HS-5 (cell line): ENCODE measurements around the gene ELAVL1.
"Not testable (repeated sequence)": the region's sequence is repeated elsewhere in the genome, so short reads cannot be mapped to it uniquely, and the experiment has no call there.

Source experiments
- DNase-seq: peaks from one replicate; pipeline ENCODE4 v3.0.0-alpha.2; 2012; ENCODE audit warnings: low read depth

The ELAVL1 gene

DNA sequence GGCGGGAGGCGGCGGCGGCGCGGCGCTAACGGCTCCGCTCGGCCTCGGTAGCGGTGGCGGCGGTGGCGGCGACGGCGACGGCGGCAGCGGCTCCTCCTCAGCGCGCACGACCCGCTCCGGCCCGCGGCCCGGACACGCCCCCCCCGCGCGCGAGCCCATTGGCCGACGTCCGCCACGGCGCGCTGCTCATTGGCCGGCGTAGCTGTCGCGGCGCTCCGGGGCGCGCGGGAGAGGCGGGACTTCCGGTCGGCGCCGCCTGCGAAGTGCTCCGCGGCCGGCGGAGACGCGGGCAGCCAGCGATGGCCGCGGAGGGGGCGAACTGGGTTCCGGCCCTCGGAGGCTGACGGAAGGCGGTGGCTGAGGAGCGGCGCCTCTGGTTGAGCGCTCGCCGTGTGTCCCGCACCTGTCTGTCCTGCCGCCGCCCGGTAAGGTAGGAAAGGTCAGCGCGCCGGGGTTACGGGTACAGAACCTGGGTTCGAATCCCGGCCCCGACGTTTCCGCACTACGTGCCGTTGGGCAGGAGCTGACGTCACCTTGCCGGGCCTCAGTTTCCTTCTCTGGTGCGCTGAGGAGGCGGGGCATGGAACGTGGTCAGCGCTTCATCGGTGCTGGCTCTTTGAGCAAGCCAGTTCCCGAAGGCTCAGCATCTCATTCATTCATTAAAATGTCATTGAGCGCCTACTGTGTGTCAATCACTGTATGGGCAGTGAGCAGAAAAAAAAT is at the start of gene ELAVL1:
TSS of gene ELAVL1 (minus strand) at position 108 of the 723 bp plus-strand sequence. CDS start 13,826 bp downstream, outside the sequence.
- peak; percentile 40 for DNase-seq

DNA sequence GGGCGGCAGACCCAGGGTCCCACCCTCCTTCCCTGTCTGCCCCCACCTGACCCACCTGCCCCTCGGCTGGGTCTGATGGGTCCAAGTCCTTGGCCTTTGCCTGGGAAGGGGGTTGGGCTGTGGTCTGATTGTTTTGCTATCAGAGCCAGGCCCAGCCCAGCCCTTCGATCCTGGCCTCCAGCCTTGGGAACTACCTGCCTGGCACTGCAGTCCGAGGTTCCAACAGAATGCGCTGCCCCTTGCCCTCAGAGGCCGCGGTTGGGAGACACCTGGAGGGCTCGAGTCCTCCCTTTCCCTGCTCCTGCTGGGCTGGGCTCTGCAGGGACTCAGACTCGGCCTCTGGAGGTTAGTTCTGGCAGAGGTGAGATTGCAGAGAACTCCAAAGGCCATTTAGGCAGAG is 48.7 kb upstream of the ELAVL1 start:
- DNase-seq = no peak

DNA sequence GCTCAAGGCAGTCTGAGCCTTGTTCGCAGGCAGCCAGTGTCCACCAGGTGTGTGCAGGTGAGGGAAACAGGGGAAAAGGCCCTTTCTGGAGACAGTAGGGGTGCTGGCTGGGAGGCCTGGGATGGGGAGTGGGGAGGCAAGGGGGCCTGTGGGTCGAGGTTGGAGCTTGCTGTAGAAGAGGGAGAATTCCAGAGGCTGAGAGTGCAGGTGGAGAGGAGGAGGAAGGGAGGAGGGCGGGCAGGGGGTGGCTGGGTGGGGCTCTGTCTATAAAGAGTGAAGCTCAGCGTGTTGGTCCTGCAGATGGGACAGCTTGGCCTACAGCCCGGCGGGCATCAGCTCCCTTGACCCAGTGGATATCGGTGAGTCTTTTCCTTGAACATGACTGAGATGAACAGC is 47.0 kb upstream of the ELAVL1 start, which contains the start of gene CCL25:
TSS of gene CCL25 (plus strand) at position 297 of the 396 bp plus-strand sequence. CDS start 290 bp downstream, outside the sequence.
- no peak for DNase-seq

DNA sequence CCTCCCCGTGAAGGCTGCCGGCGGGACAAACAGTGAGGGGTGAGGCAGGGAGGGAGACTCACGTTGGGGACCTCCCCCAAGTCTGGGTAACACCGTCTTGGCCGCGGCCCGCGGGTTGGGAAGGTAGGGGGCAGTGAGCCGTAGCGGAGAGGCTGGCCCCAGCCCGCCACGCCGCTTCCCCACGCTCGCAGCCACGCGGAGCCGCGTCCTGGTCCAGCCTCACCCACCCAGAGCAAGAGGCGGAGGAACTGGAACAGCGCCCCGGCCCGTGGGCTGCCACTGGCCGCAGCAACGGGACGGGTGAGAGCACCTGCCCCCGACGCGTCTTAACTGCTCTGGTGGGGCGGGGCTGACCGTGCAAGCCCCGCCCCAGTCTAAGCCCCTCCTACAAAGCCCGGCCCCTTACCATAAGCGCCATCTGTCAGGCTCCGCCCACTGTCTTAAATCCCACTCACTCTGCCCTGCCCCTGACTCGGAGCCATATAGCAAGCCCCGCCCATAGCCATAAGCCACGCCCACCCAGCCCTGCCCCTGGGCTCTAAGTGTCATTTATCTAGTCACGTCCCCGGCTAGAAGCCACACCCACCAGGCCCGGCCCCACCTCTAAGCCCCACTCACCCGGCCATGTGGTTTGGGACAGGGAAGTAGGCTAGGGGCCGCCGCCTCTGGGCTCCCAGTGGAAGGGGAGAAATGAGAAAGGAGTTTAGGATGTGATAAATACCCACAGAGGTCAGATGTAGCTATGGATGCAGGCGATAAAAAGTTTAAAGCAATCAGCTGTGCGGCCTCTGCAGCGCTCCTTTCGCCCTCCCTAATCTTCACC is 45.0 kb upstream of the ELAVL1 start:
- no peak for DNase-seq

DNA sequence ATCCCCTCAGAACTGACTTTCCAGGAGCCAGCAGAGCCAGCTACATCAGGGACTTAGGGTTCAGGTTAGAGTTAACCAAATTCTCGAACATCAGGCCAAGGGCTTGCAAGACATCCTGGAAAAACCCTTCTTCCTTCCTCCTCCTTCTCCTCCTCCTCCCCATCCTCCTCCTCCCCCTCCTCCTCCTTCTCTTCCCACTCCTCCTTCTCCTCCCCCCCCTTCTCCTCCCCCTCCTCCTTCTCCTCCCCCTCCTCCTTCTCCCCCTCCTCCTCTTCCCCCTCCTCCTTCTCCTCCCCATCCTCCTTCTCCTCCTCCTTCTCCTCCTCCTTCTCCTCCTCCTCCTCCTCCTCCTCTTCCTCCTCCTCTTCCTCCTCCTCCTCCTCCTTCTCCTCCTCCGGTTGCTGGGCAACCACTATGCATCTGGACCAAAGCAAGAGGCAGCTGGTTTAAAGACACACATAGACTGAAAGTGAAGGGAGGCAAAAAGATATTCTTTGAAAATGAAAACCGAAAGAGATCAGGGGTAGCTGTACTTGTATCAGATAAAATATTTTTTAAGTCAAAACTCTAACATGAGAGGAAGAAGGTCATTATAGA is 41.2 kb upstream of the ELAVL1 start:
- DNase-seq = no peak

DNA sequence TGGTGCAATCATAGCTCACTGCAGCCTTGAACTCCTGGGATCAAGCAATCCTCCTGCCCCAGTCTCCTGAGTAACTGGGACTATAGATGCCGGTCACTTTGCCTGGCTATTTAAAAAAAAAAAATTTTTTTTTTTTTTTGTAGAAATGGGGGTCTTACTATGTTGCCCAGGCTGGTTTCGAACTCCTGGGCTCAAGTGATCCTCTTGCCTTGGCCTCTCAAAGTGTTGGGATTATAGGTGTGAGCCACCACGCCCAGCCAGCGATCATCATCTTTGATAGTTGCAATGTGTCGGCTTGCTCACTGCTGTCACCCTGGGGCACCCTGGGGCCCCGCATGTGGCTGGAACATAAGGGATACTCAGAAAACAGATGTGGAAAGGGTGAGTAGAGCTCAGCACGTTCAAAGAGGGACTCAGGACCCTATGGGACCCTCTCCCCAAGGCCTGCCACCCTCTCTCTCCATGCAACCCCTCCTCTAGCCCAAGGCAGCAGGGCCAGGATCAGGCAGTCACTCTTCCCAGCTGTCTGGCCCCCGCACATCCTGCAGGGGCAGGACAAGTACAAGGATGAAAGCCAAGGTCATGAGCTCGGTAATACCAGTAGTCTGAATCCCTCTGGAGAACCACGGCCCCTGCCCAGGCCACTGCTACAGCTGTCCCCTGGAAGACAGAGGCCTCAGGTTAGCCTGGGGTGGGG is 40.6 kb upstream of the ELAVL1 start:
- no peak for DNase-seq

DNA sequence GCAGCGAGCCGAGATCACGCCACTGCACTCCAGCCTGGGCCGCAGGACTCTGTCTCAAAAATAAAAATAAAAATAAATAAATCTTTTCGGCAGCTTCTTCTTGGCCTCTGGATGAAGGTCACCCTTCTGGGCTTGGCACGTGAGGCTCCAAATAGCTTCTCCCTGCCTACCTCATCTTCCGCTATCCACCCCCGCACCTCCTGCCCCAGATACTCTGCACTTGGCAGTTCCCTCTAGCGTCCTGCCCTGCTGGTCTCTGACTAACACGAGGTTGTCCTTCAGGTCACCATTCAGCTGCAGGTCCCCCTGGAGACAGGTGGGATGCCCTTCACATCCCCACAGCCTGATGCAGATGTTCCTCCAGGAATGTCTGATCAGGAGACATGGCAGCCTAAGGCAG is 38.6 kb upstream of the ELAVL1 start:
- no peak for DNase-seq

DNA sequence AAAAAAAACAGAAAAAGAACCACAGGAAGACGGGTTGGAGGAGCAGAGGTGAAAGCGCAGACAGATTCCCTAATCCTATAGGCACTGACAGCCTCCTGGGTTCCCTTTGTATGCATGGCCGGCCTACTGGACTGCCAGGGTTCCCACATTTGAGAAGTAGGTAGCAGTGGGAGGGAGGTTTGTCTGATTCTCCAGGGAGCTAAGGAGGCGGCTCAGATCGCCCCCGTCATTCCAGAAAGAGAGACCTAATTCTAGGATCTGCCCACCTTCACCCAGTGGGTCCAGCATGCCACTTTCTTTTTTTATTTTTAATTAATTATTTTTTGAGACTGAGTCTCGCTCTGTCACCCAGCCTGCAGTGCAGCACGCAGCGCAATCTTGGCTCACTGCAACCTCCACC is 37.5 kb upstream of the ELAVL1 start:
- no peak for DNase-seq

DNA sequence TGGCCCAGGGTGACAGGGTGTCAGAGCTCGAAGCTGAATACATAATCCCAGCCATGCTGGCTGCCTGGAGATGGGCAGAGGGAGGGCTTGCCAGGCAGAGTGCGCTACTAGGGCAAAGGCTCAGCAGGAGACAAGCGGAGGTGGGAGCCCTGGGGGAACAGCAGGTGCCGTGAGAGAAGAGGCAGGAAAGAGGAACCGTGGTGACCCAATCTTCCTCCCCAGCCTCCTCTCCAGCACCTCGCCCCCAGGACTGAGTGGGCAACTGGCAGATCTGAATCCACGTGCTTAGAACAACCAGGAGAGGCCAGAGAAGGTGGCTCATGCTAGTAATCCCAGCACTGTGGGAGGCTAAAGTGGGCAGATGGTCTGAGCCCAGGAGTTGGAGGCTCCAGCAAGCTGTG is 36.1 kb upstream of the ELAVL1 start:
- no peak for DNase-seq

DNA sequence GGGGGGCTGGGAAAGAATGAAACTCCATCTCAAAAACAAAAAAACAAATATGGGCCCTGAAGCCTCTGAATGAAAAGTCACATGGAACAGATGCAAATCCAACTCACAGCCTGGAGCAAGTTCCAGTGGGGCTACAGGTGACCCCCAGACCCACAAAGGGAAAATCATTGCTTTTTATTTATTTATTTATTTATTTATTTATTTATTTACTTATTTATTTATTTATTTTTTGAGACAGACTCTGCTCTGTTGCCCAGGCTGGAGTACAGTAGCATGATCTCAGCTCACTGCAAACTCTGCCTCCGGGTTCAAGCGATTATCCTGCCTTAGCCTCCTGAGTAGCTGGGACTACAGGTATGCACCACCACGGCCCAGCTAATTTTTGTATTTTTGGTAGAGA is 33.8 kb upstream of the ELAVL1 start:
- DNase-seq = no peak

DNA sequence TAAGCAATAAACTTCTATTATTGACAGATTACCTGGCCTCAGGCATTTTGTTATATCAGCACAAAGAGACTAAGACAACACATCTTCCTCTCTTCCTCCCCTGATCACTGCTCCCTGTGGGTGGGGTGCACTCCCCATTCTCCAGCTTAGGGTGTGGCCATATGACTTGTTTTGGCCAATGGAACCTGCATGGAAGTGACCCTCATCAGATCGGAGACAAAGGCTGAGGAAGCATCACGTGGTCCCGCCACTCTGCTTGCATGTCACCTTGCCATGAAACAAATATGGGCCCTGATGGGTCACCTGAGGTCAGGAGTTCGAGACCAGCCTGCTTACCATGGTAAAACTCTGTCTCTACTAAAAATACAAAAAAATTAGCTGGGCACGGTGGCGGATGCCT is 33.4 kb upstream of the ELAVL1 start:
- DNase-seq = no peak

DNA sequence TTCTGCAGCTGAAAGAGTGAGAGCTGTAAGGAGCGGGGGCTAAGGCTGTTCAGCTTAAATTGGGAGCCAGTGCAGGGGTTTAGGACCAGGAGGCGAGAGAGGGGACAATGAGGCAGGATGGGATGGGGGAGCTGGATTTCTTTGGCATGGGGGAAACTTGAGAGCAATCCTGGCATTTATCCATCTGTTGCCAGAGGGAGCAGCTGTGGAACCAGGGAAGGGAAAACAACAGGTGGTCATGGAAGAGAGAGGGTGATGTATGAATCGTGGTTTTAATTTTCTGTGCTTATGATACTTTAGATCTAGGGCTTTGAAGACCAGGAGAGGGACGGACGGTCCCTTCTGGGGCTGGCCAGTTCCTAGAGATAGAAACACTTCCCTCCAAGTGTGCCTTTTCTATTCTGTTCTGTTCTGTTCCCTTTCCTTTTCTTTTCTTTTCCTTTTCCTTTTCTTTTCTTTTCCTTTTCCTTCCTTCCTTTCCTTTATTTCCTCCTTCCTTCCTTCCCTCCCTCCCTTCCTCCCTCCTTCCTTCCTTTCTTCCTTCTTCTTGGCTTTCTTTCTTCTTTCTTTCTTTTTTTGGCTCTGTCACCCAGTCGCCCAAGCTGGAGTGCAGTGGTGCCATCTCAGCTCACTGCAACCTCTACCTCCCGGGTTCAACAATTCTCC is 31.1 kb upstream of the ELAVL1 start:
- DNase-seq = no peak

DNA sequence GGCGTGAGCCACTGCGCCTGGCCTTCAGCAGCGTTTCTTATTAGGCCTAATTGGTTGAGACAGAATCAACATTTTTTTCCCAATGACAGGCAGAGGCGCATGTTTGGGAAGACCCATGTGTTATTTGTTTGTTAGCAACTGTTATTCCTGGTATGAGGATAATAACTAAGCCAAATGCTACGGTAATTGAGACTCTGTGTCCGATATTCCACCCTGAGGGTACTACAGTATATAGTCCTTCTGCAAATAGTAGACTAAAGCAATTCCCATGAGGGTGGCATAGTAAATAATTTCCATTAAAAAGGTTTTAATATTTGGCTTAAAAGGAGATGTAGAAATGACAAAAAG is 28.7 kb upstream of the ELAVL1 start:
- DNase-seq = no peak

DNA sequence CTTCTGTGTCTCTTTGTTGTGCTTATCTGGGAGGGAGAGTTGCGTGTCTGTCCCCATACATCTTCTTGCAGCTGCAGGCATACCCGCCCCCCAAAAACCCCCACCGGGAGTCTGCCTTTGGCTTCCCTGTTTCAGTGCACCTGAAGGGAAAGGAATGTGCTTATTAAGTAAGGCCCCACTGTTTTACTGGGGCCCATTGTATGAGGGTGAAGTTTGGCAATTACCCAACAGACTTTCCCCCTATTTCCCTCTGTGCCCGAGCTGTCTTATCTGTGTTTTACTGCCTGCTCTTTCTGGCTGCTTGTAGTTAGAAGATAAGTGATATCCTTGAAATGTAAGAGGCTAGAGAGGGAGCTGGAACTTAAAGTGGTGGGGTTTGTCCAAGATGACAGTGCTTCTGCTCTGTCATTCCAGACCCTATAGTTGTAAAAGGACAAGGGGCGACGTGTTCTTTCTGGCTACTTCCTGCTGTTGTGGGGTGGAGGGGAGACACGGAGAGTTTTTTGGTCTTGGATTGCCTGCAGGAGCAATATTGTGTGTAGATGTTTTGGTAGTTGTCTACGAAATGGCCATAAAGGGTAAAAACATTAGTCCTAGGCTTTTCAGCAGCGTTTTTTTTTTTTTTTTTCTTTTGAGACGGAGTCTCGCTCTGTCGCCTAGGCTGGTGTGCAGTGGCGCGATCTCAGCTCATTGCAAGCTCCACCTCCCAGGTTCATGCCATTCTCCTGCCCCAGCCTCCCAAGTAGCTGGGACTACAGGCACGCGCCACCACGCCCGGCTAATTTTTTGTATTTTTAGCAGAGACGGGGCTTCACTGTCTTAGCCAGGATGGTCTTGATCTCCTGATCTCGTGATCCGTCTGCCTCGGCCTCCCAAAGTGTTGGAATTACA is 28.1 kb upstream of the ELAVL1 start:
- DNase-seq = not testable (repeated sequence)

DNA sequence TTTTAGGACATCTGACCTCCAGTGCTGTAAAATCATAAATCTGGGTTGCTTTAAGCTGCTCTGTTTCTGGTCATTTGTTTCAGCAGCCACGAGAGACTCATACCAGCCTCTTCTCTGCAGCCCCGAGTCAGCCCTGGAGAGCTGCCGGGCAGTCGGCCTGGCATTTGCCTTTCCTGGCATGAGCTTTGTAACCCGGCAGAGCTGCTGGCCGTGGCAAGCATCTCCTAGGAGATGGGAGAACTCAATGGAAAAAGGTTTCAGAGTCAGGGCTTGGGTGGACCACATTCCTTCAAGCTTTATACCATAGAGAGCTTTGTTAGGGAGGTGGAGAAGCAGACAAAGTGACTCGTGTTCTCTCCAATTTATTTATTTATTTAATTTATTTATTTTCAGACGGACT is 25.5 kb upstream of the ELAVL1 start:
- DNase-seq = no peak

DNA sequence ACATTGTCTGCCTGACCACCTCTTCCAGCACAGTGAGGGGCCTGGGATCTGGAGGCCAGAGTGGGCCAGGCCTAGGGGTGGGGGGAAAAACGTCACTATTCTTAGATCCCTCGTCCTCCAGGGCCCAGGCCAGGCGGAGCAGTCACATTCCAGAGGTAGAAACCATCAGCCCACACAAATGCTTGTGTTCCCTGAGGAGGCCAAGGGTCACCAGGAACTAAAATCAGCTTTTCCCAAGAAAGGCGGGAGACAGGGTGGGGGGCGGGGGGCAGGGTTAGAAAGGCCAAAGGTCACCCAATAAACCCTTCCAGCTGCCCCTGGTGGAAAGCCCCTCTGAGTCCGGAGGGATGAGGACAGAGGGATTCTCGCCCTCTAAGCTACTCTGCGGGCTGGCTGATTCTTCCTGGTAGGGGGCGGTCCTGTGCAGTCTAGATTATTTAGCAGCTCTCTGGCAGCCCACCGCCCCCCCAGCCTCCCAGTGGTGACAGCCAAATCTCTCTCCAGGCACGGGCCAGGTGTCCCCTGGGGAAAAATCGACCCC is 23.6 kb upstream of the ELAVL1 start:
- no peak for DNase-seq

DNA sequence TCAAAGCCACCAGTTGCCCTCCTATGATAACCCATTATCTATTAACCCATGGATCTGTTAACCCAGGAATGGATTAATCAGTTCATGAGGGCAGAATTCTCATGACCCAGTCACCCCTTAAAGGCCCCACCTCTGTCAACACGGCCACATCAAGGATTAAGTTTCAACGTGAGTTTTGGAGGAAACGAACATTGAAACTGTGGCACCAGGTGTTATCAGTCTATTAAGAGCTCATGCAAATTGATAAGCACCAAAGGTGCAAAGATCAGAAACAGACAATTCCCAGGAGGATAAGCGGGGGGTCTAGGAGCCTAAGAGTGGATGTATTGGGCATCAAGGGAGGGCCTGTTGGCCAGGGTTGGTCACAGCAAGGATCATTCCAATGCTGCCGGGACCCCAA is 19.9 kb upstream of the ELAVL1 start:
- no peak for DNase-seq

DNA sequence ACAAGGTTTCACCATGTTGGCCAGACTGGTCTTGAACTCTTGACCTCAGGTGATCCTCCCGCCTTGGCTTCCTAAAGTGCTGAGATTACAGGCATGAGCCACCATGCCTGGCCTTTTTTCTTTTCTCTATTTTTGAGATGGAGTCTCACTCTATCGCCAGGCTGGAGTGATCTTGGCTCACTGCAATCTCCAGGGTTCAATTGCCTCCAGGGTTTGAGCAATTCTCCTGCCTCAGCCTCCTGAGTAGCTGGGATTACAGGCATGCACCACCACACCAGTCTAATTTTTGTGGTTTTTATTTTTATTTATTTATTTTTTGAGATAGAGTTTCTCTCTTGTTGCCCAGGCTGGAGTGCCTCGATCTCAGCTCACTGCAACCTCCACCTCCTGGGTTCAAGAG is 18.8 kb upstream of the ELAVL1 start:
- DNase-seq = not testable (repeated sequence)

DNA sequence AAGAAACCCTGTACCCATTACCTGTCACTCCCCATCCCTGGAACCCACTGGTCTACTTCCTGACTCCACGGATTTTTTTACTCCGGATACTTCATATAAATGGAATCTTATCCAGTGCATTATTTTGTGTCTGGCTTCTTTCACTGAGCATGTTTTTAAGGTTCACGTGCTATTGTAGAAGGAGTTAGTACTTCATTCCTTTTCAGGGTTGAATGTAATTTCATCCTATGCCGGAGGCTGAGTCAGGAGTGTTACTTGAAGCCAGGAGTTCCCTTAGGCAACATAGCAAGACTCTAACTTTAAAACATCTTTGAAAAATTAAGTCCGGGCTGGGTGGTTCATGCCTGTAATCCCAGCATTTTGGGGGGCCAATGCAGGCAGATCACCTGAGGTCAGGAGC is 17.9 kb upstream of the ELAVL1 start:
- DNase-seq = no peak

DNA sequence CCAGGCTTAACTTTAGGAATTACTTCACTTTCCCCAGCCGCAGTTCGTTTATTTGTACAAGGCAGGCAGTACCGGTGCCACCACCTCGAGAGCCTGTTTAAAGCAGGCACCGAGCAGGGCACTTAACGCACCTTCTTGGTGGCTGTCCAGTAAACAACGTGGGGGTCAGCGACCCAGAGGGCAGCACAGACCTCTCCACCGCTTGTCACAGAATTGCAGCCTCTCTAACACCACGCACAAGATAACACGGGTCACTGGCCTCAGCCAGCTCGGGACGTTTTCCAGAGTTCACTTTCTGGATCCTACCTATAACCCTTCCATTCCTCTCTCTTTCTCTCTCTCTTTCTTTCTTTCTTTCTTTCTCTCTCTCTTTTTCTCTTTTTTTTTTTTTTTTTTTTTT is 16.8 kb upstream of the ELAVL1 start:
- no peak for DNase-seq

DNA sequence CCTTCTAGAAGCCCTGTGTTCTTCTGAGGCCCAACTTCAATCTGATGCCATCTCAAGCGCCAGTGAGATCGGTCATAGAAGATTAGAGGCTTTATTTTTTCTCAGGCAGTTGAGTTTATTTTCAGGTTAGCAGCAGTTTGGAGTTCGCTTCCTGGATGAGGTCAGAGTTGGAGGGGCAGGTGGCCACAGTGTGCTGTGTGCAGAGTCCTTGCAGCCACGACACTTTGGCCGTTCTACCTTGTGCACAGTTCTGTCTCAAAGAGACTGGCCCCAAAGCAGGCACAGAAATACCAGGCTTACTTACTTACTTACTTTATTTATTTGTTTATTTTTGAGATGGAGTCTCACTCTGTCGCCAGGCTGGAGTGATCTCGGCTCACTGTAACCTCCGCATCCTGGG is 15.9 kb upstream of the ELAVL1 start:
- DNase-seq = no peak
